ENCODE data around the gene PABPC3. TPM values are rescaled to one million over a fixed set of nuclear protein-coding genes. Genes with fewer than 3 reads are reported as not detected.

Gene PABPC3
- total RNA-seq (2021; ENCODE audit: unreplicated experiment) (0.18 TPM), Bru-seq, nascent RNA (not detected), BruChase-seq, experiment 1, labeled RNA remaining after a 2-hour chase (percentile 14 among the genes with signal in this experiment), BruChase-seq, experiment 2, labeled RNA remaining after a 6-hour chase (percentile 31 among the genes with signal in this experiment)
- 1.0 TPM for polyA plus RNA-seq (2012; ENCODE audit: insufficient read length)
- long read RNA-seq, result 0 reads

- Histone ChIP-seq H3K27me3 (ENCODE audit: control insufficient read depth, insufficient read depth, low read length) (no peaks in the 10 kb centered on the region), H3K27ac (ENCODE audit: low read length) (no peak within 1 kb of the TSS), H3K36me3 (ENCODE audit: control insufficient read depth, insufficient read depth, low read length) (no peaks in the 10 kb centered on the region), H3K4me1 (ENCODE audit: control insufficient read depth, insufficient read depth, low read length) (no peaks in the 10 kb centered on the region), H3K9me3 (ENCODE audit: control insufficient read depth, insufficient read depth, low read depth, low read length) (no peaks in the 10 kb centered on the region), H3K4me3 (ENCODE audit: low read depth in 2 of 2, low read length in 2 of 2) (no peak within 1 kb of the TSS)
- ChIA-PET POLR2A (no interaction called here), CTCF (no interaction called here)
- DNase-seq (ENCODE audit: low read depth, low spot score) (no peak), ATAC-seq (no peak)
- TF ChIP-seq REST (IDR thresholded peaks at IDR 0.05; ENCODE audit: insufficient read depth in 1 of 2, low read depth in 2 of 2, low read length in 1 of 2) (no peak), TCF7L2 (IDR thresholded peaks at IDR 0.05; ENCODE audit: low read depth, low read length) (no peak), POLR2AphosphoS5 (IDR thresholded peaks at IDR 0.05; ENCODE audit: low read depth, low read length) (no peak)
- intact Hi-C loops (cut with micrococcal nuclease; ENCODE audit: unreplicated experiment) (no loop called here), in situ Hi-C loops (cut with HindIII; ENCODE audit: low pct_unique_long_range_greater_than_20kb, low sequenced_read_pairs) (no loop called here)
- BruUV-seq (replicated peaks), result no TSS peak
Measured at GRCh38 chr13:25095851-25096453, at the start of gene PABPC3. PABPC3 (plus strand) TSS chr13:25096136; CDS start chr13:25096199, 63 bp downstream.

- in situ Hi-C loops (cut with HindIII; ENCODE audit: low pct_unique_long_range_greater_than_20kb, low sequenced_read_pairs), result no loop called here
- Histone ChIP-seq H3K36me3 (ENCODE audit: control insufficient read depth, insufficient read depth, low read length) (no peaks in the 10 kb centered on the region), H3K9me3 (ENCODE audit: control insufficient read depth, insufficient read depth, low read depth, low read length) (no peaks in the 10 kb centered on the region), H3K27me3 (ENCODE audit: control insufficient read depth, insufficient read depth, low read length) (peaks cover 18% of the 10 kb centered on the region), H3K4me3 (ENCODE audit: low read depth in 2 of 2, low read length in 2 of 2) (no peak overlapping the region), H3K27ac (ENCODE audit: low read length) (no peak overlapping the region), H3K4me1 (ENCODE audit: control insufficient read depth, insufficient read depth, low read length) (no peaks in the 10 kb centered on the region)
- CTCF ChIA-PET, result no interaction called here
- POLR2A ChIA-PET, result no interaction called here
- intact Hi-C loops (cut with micrococcal nuclease; ENCODE audit: unreplicated experiment), result no loop called here
- no TSS peak for BruUV-seq (replicated peaks)
- ATAC-seq, result no peak
- TF ChIP-seq REST (IDR thresholded peaks at IDR 0.05; ENCODE audit: insufficient read depth in 1 of 2, low read depth in 2 of 2, low read length in 1 of 2), result no peak
- TF ChIP-seq CTCF (IDR thresholded peaks at IDR 0.05), result no peak
- TF ChIP-seq TCF7L2 (IDR thresholded peaks at IDR 0.05; ENCODE audit: low read depth, low read length), result no peak
- no peak for TF ChIP-seq SIN3A (IDR thresholded peaks at IDR 0.05; ENCODE audit: borderline replicate concordance, insufficient read depth, low read depth, low read length)
- TF ChIP-seq POLR2AphosphoS5 (IDR thresholded peaks at IDR 0.05; ENCODE audit: low read depth, low read length), result no peak
- DNase-seq (ENCODE audit: low read depth, low spot score), result no peak
Measured at GRCh38 chr13:25046274-25046984, 49.5 kb upstream of the PABPC3 start.
